NT2/D1 (cell line): ENCODE data around the gene CENPV.

ENCODE experiments used
- SUZ12 ChIP-seq: IDR thresholded peaks from 2 replicates; pipeline ENCODE4 v1.6.1; 2011; ENCODE audit not compliant: insufficient read length, insufficient read depth; ENCODE audit errors: extremely low read depth
- YY1 ChIP-seq: IDR thresholded peaks from 2 replicates; pipeline ENCODE4 v1.6.1; 2011; ENCODE audit not compliant: insufficient read length, insufficient read depth
- ZNF274 ChIP-seq: IDR thresholded peaks from 2 replicates; pipeline ENCODE4 v1.6.1; 2011; ENCODE audit warnings: mild to moderate bottlenecking, low read depth, low read length

GRCh38 chr17:16294560-16294959 is 58.7 kb downstream of the CENPV start:
- TF ChIP-seq YY1 (no peak), ZNF274 (no peak), SUZ12 (no peak)
